GM12872 (cell line): Measurements from ENCODE around the gene BMF.

Source experiments
- CTCF ChIP-seq: IDR thresholded peaks from 3 replicates; pipeline ENCODE4 v1.5.1; 2011; ENCODE audit warnings: low read depth, mild to moderate bottlenecking, low read length, moderate library complexity; ENCODE audit not compliant: insufficient read depth

Gene BMF

DNA sequence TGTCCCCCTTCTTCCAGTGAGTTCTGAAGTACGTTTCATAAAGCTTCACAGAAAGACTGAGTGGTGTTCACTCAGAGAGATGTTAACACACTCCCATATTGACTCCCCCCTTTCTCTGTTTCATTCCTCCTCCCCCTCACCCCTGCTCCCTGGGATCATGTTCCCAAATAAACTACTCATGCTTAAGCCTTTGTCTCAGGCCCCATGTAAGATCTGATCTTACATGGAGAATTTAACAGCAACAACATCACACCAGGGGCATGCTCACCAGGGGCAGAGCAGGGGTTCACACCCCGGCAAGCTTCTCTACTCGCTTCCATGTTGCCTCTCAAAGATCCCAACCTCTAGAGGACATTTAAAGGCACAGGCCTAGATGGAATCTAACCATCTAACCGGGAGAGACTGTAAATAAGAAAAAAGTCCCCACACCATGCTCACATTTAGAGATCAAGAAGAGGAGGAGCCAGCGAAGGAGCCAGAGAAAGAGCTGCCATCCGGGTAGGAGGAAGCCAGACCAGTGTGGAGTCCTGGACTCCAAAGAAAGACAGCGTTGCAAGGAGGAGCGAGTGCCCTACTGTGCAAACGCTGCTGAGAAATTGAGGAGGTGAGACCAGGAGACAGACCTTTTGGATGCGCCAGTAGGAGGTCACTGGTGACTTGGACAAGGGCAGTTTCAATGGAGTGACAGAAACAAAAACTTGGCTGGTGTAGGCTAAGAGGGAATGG, 48.3 kb downstream of the BMF start:
- TF ChIP-seq CTCF = no peak

DNA sequence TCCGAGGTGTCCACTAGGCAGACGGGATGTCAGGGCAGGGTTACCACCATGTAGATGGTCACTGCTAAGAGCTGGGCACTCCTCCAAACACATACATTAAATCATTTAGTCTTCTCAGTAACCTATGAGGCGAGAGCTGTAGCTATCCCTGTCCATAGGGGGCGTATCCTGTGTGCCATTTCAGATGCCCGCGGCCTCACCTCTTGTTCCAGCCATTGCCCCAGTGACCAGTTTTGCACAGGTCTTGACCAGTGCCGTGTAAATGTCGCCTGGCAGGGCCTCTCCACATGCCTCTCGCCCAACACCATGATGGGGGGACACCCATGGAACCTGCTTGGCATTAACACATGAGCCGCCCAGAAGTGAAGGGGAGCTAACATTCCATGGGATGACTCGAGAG, 48.9 kb downstream of the BMF start:
- TF ChIP-seq CTCF = no peak

DNA sequence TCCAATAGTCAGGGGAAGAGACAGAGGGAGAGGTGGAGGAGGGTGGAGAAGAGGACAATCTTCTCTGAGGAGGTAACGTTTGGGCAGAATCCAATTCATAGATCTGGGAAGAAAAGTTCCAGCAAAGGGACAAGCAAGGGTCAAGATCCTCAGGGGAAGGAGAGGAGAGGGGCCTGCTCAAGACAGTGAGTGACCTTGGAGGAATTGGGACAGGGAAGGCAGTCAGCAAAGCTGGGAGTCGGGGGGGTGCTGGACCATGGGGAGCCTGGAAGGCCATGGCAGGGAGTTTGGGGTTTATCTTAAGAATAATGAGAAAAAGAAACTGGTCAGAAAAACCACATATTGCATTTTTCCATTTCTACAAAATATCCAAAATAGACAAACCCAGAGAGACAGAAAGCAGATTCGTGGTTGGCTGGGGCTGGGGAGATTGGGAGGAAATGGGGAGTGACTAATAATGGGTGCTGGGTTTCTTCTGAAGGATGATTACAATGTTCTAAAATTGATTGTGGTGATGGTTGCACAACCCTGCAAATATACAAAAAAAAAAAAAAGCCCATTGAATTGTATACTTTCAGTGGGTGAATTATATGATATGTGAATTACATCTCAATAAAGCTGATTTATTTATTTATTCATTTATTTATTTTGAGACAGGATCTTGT, 50.1 kb downstream of the BMF start:
- TF ChIP-seq CTCF = no peak

DNA sequence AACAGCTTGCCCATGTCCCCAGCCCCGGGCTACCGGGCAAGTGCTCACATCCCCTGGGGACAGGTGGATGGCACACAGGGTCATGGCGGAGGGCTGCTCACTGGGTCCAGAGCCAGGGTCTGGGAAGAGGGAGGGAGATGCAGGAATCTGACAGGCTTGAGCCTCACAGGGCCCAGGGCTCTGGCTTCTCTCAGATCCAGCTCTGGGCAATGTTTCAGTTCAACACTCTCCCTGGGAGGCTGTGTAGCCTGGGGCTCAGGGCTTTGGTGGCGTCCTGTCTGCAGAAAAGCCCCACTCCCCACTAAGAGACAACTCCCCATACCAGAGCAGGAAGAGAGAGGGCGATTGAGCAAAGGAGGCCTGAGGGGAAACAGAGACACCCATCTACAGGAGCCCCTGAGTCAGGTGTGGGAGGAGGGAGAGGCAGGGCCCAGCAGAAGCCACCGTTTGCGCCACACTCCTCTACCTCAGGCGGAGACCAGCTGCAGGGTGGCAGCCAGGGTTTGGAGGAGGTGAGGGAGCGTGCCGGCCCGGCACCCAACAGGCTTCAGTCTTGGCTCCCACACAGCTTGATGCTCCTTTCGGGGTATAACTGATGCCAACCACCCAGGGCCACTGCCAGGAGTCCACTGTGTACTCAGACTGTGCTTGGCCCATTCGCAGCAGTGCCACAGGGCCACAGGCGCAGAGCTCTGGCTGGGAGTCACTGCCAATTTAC, 52.9 kb downstream of the BMF start:
- TF ChIP-seq CTCF = no peak

DNA sequence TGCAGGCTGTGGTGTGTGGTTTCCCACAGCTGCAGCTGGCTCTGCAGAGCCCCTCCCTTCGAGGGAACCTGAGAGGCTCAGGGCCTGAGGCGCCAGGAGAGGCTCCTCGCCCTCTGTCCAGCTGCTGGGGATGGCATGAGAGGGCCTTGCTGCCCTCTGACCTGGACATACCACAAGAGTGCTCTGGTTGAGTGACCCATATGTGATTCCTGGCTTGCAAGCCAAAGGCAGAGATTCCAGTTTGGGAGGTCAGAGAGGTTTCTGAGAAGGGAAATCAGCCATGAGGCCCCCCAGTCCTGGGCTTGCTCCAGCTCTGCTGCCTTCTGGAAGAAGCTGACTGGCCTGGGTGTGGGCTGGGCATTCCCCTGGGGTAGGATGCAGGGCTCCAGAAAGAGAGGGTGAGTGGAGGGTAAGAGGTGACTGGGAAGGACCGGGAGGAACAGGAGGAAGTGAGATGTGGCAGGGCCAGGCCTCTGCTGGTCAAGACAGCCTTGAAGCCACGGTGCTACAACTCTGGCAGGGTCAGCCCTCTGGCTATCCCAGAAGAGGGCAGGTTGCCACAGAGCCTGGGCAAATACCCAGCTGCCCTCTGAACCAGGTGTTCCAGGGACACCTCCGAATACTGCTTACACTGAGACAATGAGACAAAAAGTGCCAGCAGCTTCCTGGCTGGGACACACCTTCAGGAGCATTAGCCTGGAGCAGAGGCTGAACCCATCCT, 53.7 kb downstream of the BMF start:
- no peak for TF ChIP-seq CTCF

DNA sequence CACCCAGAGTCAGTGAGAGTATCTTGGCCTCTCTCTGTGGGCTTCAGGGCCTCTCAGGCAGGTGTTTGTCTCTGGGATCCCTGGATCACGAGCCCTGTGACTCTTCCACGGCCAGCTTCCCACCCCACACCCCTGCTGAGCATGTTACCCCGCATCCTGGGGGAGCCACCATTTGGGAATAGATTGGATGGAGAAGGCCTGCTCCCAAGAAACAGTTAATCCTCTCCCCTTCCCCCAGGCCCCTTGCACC, 54.1 kb downstream of the BMF start:
- no peak for TF ChIP-seq CTCF
